Measurements from ENCODE around the gene RPL27. TPM values are rescaled to one million over a fixed set of nuclear protein-coding genes. Genes with fewer than 3 reads are reported as not detected.

The RPL27 gene
- total RNA-seq, 2 experiments from 2014 or later = 1,923 to 1,951 TPM

- Mint-ChIP-seq H3K27me3 (no peaks in the 10 kb centered on the region), H3K36me3 (ENCODE audit: low read depth) (peaks cover 48% of the 10 kb centered on the region), H3K9me3 (no peaks in the 10 kb centered on the region), H3K4me3 (no peak overlapping the region), H3K4me1 (ENCODE audit: low read depth) (peaks cover 22% of the 10 kb centered on the region), H3K27ac (no peak overlapping the region)
- Histone ChIP-seq H3K9me3 (ENCODE audit: control insufficient read depth in 1 of 2, insufficient read depth in 1 of 2, low read length in 2 of 2) (no peaks in the 10 kb centered on the region), H3K27me3 (ENCODE audit: control insufficient read depth in 1 of 2, insufficient read depth in 2 of 2, low read length in 2 of 2) (no peaks in the 10 kb centered on the region), H3K4me3 (ENCODE audit: low read length) (no peak overlapping the region), H3K36me3 (ENCODE audit: insufficient read depth, low read length) (peaks cover 38% of the 10 kb centered on the region), H3K4me1 (ENCODE audit: insufficient read depth, low read length) (peaks cover 13% of the 10 kb centered on the region), H3K27ac (ENCODE audit: low read depth in 1 of 2, low read length in 2 of 2) (no peak overlapping the region)
- intact Hi-C loops (cut with DNase I, micrococcal nuclease) = no loop called here
- POLR2A ChIA-PET = interaction anchor here (1.0 to 3.8 kb wide), 4 partner anchors 11 to 355 kb away, joined by 3 to 15 read pairs (median 4); partner anchors contain the start of genes RND2 and RPL27
- CTCF ChIA-PET = no interaction called here
- no peak for TF ChIP-seq CTCF (IDR thresholded peaks at IDR 0.05)
- no peak for DNase-seq
- ATAC-seq (ENCODE audit: poor library complexity) = no peak
Observed at GRCh38 chr17:43013296-43013695, 15.1 kb downstream of the RPL27 start.

GRCh38 chr17:43014020-43014648 is 15.9 kb downstream of the RPL27 start:
- CTCF ChIA-PET = no interaction called here
- peaks cover 30% of the 10 kb centered on the region for H3K4me1 Mint-ChIP-seq (ENCODE audit: low read depth)
- TF ChIP-seq CTCF (IDR thresholded peaks at IDR 0.05) = no peak
- POLR2A ChIA-PET = interaction anchor here (1.0 to 3.8 kb wide), 2 partner anchors 16 kb away, joined by 3 to 15 read pairs; partner anchors contain the start of gene RPL27
- DNase-seq = no peak
- Histone ChIP-seq H3K27ac (ENCODE audit: low read depth in 1 of 2, low read length in 2 of 2) (no peak overlapping the region), H3K27me3 (ENCODE audit: control insufficient read depth in 1 of 2, insufficient read depth in 2 of 2, low read length in 2 of 2) (no peaks in the 10 kb centered on the region), H3K9me3 (ENCODE audit: control insufficient read depth in 1 of 2, insufficient read depth in 1 of 2, low read length in 2 of 2) (no peaks in the 10 kb centered on the region), H3K4me1 (ENCODE audit: insufficient read depth, low read length) (peaks cover 8% of the 10 kb centered on the region), H3K36me3 (ENCODE audit: insufficient read depth, low read length) (peaks cover 37% of the 10 kb centered on the region), H3K4me3 (ENCODE audit: low read length) (no peak overlapping the region)
- no peaks in the 10 kb centered on the region for H3K27me3 Mint-ChIP-seq
- H3K4me3 Mint-ChIP-seq = no peak overlapping the region
- ATAC-seq (ENCODE audit: poor library complexity) = no peak
- intact Hi-C loops (cut with DNase I, micrococcal nuclease) = no loop called here
- H3K36me3 Mint-ChIP-seq (ENCODE audit: low read depth) = peaks cover 48% of the 10 kb centered on the region
- H3K27ac Mint-ChIP-seq = no peak overlapping the region
- no peaks in the 10 kb centered on the region for H3K9me3 Mint-ChIP-seq

- DNase-seq (no peak), ATAC-seq (ENCODE audit: poor library complexity) (no peak)
- Histone ChIP-seq H3K27ac (ENCODE audit: low read depth in 1 of 2, low read length in 2 of 2) (no peak overlapping the region), H3K36me3 (ENCODE audit: insufficient read depth, low read length) (peaks cover 37% of the 10 kb centered on the region), H3K27me3 (ENCODE audit: control insufficient read depth in 1 of 2, insufficient read depth in 2 of 2, low read length in 2 of 2) (no peaks in the 10 kb centered on the region), H3K4me1 (ENCODE audit: insufficient read depth, low read length) (peaks cover 13% of the 10 kb centered on the region), H3K9me3 (ENCODE audit: control insufficient read depth in 1 of 2, insufficient read depth in 1 of 2, low read length in 2 of 2) (no peaks in the 10 kb centered on the region), H3K4me3 (ENCODE audit: low read length) (no peak overlapping the region)
- ChIA-PET POLR2A (interaction anchor here (1.0 kb wide), 1 partner anchor 17 kb away, joined by 3 read pairs; no protein-coding TSS in a partner anchor), CTCF (no interaction called here)
- intact Hi-C loops (cut with DNase I, micrococcal nuclease) = no loop called here
- TF ChIP-seq CTCF (IDR thresholded peaks at IDR 0.05) = no peak
- Mint-ChIP-seq H3K4me3 (no peak overlapping the region), H3K27me3 (no peaks in the 10 kb centered on the region), H3K4me1 (ENCODE audit: low read depth) (peaks cover 38% of the 10 kb centered on the region), H3K9me3 (no peaks in the 10 kb centered on the region), H3K36me3 (ENCODE audit: low read depth) (peaks cover 48% of the 10 kb centered on the region), H3K27ac (peak overlapping the region; percentile 49)
Observed at GRCh38 chr17:43014649-43015542, 16.7 kb downstream of the RPL27 start.

All from CD4-positive, alpha-beta T cell (primary cell).